ENCODE measurements around the gene CRYAA. TPM values are rescaled to one million over a fixed set of nuclear protein-coding genes. Genes with fewer than 3 reads are reported as not detected.
"Not testable (repeated sequence)": the region's sequence is repeated elsewhere in the genome, so short reads cannot be mapped to it uniquely, and the experiment has no call there.

The CRYAA gene
- total RNA-seq, 1 donor from 2014 or later, result not detected

DNA sequence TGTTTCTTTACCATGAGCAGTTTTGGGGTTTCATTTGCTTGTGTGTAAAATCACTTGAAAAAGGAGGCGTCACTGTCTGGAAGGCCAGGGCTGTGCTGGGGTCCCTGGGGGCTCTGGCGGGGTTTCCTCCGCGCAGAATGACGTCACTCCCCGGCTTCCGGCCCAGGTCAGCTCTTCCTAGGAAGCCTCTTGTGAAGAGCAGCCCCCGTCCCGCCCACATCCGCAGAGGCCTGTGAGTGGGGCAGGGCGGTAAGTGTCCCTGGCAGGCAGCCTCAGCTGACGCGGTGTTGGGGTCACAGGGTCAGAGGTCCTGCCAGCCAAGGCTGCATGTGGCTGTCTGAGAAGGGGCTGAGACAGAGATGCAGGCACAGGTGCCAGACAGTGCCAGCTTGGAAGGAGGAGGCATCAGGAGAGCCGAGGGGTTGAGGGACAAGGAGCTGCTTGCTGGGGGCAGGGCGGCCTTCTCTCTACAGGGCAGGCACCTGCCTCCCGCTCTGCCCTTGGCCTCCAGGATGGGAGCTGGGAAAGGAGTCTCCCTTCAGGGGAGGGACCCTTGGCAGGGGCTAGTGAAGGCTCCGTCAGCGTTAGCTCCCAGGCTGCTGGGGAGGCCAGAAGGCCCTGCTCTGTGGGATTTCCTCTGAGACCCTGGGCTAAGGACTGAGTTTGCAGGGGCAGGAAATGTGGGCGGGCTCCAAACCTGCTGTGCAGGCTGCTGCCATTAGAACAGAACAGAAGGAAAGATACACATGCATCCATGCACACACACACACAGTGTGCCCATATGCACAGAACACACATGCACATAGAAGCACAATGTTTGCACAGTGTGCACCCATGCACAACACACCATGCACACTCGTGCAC lies 8.5 kb downstream of the CRYAA start:
- not testable (repeated sequence) for DNase-seq (ENCODE audit: low read depth)

DNA sequence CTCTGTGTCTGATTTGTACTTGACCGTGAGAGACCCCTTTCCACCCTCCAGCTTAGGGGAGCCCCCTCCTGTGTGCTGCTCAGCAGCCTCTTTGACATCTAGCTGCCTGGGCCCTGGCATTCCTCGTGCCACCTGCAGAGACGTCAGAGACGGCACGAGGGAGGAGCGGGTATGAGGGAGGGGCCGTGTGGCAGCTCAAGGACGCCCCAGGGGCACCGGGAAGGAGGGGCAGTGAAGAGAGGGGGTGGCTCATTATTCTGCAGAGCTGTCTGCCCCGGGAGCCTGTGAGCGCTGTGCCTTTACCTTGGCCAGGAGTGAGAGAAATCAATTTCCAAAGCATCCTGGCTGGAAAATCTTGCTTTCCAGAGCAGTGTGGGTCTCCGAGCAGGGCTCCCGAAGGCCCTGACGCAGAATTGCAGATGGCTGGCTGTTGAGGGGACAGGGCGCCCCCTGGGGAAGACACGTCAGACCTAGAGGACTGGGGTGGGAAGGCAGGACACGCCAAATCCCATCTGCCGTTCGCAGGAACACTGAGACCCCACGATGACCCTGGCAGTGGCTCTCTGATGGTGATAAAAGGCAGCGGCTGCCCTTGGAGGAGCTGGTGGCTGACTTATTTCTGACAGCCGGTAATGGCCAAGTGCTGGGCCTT lies 9.5 kb downstream of the CRYAA start:
- DNase-seq (ENCODE audit: low read depth), result not testable (repeated sequence)

DNA sequence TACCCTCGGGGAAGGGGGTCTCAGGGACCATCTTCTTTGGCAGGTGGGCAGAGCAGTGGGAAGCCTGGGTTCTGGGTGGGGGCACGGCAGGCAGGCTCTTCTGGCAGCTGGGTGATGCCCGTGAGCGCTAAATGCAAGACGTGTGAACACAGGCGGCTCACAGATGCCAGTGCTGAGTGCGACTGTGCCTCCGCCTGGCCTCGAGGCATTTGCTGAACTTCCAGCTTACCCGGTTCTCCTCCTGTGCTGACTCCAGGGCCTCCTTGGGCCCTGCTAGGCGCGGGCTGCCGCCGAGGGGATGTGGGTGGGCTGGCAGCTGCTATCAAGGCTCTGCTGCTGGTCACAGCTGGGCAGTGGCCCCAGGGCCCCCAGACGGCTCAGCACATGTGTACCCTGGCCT lies 12.2 kb downstream of the CRYAA start:
- DNase-seq (ENCODE audit: low read depth), result not testable (repeated sequence)

DNA sequence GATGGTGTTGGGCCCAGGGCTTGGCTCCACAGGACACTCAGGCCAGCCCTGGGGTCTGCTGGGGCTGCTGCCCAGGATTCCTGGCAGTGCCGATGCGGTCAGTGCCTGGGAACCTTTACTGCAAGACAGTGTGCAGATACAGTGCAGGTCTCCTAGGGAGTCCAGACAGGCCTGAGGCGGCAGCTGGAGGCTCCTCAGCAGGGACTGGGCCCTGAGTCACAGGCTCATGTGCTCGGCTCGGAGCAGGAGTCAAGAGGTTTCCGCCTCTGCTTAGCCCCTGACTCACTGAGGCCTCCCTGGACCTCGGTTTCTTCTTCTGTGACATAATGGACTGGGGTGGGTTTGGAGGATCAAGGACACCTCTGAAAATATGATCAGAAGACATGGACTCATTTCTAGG lies 18.5 kb downstream of the CRYAA start:
- DNase-seq (ENCODE audit: low read depth), result not testable (repeated sequence)

DNA sequence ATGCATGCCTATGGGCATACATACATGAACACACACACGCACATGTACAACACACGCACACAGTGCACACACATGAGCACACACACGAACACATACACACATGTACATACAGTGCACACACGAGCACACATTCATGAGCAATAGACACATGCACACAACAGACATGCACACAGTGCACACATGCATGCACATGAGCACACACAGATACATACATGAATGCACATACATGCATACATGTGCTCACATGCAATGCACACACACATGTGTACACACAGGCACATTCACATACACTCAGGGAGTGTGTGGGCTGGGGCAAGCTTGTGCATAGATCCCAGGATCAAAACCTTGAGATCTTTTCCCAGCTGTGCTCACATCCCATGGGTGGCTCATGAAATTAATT lies 18.9 kb downstream of the CRYAA start:
- no peak for DNase-seq (ENCODE audit: low read depth)

DNA sequence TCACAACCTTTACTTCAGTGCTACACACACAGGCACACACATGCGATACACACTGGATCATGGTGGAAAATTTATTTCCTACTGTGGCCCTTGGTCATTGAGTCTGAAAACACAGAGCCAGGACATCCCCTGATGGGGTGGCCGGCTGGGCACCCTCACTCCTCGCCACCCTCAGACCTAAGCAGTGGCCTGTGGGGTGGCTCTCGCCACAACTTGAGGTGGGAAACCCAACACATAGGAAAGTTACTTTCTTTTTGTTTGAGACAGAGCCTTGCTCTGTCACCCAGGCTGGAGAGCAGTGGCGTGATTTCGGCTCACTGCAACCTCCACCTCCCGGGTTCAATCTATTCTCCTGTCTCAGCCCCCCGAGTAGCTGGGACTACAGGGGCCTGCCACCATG lies 19.4 kb downstream of the CRYAA start:
- no peak for DNase-seq (ENCODE audit: low read depth)

DNA sequence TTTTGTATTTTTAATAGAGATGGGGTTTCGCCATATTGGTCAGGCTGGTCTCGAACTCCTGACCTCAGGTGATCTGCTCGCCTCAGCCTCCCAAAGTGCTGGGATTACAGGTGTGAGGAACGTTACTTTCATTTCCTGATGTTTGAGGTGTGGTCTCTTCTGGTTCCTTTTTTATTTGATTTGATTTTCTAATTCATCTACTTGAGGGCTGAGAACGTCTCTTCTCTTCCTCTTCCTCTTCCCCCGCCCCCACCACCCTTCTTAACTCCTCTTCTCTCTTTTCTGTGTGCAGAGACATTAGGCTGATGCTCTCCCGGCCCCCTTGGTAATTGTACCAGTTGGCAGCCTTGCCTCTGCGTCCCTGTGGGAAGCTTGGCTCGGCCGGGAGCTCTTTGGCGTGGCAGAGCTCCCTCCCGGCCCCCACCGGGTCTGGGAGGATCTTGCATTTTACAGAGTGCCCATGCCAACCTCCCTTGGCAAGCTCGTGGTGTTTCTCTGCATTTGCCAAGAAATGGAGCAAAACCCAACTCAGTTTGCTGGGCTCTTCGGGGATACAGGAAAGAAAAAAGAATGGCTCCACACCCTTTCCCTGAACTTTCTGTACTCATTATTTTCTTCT lies 19.9 kb downstream of the CRYAA start:
- no peak for DNase-seq (ENCODE audit: low read depth)

DNA sequence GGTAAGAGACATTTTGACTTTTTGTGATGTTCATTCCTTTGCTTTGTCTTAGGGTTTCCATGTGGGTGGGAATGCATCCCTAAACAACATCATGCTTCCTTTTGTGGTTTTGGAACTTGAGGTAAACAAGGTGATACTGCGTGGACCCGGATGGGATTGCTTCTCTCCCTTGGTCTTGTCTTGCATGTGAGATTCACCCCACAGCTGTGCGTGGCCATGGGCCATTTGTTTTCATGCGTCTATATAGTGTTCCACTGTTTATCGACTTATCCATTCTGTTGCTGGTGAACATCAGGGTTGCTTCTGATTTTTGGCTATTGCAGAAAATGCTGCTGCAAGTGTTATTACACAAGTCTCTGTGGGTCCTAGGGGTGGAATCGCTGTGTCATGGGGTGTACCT lies 21.1 kb downstream of the CRYAA start:
- DNase-seq (ENCODE audit: low read depth), result no peak

DNA sequence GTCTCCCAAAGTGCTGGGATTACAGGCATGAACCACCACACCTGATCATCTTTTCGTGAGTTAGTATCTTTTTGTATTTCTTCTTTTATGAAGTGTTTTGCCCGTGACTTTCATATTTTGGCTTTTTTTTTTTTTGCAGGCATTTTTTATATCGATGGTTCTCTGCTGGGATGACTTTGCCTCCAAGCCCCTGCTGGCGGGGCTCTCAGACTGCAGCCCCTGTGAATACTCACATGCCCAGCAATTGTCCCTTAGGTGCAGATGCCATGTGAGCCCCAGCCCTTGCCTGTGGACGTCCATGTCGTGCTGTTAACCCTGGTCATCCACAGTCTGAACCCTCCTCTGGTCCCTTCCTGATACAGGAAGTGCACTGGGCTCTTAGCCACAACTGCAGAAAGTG lies 21.7 kb downstream of the CRYAA start:
- no peak for DNase-seq (ENCODE audit: low read depth)

DNA sequence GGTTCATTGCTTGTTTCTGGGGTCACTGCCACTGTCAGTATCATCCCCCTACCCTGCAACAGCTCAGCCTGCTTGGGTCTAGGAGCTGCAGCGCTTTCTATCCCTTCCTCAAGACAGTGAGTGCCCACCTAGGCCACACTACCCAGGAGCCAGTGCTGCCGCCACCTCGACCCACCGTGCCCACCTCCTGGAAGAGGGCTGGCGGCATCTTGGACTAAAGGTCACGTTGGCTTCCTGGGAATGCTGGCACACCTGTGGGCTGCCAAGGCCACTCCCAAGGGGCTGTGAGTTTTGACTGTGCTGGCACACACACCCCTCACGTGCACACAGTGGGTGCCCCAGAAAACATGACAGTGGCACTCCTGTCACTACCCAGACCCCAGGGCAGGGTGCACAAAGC lies 22.1 kb downstream of the CRYAA start:
- DNase-seq (ENCODE audit: low read depth), result no peak

DNA sequence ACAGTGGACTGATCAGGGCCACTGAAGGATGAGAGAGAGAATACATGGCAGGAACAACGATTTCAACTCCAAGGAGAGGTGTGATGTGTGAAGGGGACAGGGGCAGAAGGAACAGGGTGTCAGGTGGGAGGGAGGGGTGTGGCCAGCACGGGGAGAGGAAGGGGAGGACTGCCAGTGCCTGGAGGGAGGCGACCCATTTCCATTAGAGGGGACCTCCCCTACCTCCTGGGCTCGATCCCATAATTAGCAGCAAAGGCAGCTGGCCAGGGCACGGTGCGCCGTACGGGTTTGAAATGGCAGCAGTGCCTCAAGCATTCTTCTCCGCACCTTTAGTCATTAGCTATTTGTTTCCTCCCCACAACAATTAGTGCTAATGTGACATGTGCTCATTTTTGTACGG lies 22.7 kb downstream of the CRYAA start:
- DNase-seq (ENCODE audit: low read depth), result no peak

DNA sequence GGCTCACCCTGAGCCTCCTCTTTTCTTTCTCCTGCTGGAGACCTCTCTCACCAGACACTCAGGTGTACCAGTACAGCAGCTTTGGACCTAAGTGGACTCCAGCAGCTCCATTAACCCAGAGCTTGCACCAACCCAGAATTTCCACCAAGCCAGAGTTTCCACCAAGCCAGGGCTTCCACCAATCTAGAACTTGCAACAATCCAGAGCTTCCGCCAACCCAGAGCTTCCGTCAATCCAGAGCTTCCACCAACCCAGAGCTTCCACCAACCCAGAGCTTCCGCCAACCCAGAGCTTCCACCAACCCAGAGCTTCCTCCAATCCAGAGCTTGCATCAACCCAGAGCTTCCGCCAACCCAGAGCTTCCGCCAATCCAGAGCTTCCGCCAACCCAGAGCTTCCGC lies 23.2 kb downstream of the CRYAA start:
- no peak for DNase-seq (ENCODE audit: low read depth)

DNA sequence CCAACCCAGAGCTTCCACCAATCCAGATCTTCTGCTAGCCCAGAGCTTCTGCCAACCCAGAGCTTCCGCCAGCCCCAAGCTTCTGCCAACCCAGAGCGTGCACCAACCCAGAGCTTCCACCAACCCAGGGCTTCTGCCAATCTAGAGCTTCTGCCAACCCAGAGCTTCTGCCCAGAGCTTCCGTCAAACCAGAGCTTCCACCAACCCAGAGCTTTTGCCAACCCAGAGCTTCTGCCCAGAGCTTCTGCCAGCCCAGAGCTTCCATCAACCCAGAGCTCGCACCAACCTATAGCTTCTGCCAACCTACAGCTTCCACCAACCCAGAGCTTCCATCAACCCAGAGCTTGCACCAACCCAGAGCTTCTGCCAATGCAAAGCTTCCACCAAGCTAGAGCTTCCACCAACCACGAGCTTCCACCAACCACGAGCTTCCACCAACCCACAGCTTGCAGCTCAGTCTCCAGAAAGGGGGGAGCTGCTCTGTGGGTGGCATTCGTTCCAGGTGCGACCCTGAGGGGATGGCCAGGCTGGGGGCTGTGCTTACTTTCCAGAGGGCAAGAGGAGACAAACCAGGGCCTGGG lies 23.8 kb downstream of the CRYAA start:
- no peak for DNase-seq (ENCODE audit: low read depth)

DNA sequence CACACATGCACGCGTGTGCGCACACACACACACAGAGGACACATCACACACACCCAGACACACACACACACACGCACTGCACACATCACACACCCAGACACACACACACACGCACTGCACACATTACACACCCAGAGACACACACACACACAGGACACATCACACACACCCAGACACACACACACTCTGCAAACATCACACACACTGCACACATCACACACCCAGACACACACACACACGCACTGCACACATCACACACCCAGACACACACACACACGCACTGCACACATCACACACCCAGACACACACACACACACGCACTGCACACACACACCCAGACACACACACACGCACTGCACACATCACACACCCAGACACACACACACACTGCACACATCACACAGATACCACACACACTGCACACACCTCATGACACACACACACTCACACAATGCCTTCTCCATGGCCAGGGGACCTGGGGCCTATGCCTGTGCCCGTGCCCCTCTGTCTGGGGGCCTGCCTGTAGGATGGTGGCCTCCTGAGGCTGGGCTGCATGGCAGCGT lies 24.4 kb downstream of the CRYAA start:
- no peak for DNase-seq (ENCODE audit: low read depth)

DNA sequence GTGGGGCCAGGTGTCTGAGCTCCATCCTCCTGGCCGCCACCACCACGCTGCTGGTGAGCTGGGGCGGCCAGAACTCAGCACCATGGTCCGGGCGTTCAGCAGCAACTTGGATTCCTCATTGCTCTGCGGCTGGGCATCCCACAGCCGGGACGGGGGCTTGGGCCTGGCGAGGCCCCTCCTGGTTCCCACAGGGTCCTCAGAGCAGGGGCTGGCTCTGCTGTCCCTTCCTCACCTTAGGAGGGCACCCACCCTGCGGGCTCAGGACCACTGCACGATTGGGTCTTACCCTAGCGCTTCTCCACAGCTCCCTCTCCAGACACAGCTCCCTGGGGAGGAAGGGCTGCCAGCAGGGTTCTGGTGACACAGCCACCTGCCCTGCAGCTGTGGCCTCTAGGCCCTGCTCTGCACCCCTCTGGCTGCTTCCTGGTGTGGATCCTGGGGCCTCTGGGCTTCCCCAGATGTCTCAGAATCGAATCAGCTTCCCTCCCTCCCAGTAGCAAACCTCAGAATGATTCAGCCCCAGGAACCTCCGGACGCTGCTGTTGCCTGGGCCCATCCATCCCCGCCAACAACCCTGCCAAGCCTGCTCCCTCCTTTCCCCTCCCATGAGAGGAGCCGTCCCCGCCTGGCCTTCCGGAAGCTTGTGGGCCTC lies 25.0 kb downstream of the CRYAA start:
- peak; percentile 44 for DNase-seq (ENCODE audit: low read depth)

DNA sequence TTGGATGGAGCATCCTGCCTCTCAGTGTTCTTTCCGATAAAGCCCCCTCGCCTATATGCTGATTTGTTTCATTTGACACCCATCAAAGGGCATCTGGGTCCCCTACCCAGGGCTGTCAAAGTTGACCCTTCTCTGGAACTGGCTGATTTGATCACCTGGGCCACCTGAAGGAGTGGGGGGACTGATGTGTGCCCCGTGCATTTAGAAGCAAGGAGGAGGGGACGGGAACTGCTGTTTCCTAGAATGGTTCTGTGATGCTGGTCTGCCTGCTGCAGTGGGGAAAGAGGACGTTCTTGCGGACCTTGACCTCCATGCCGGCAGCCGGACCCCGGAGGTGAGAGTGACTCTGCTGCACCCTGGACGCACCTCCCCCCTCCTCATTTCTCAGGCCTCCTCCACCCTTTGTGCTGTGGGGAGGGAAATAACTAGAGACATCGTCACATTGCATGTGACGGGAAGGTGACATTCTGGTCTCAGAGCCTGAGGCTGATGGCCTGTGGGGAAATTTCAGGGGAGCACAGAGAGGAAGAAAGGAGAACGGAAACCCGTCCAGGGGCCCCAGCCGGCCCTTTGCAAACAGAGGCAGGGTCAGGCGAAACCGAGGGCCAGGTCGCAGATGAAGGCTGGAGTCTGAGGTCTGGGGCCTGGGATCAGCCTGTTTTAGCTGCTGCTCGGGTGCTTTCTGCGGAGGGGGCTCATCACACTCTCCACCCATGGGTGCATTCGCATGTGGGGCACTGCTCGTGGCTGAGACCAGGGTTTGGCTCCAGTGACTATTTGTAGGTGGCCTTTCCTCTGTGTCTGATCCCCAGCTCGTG lies 25.7 kb downstream of the CRYAA start:
- no peak for DNase-seq (ENCODE audit: low read depth)

DNA sequence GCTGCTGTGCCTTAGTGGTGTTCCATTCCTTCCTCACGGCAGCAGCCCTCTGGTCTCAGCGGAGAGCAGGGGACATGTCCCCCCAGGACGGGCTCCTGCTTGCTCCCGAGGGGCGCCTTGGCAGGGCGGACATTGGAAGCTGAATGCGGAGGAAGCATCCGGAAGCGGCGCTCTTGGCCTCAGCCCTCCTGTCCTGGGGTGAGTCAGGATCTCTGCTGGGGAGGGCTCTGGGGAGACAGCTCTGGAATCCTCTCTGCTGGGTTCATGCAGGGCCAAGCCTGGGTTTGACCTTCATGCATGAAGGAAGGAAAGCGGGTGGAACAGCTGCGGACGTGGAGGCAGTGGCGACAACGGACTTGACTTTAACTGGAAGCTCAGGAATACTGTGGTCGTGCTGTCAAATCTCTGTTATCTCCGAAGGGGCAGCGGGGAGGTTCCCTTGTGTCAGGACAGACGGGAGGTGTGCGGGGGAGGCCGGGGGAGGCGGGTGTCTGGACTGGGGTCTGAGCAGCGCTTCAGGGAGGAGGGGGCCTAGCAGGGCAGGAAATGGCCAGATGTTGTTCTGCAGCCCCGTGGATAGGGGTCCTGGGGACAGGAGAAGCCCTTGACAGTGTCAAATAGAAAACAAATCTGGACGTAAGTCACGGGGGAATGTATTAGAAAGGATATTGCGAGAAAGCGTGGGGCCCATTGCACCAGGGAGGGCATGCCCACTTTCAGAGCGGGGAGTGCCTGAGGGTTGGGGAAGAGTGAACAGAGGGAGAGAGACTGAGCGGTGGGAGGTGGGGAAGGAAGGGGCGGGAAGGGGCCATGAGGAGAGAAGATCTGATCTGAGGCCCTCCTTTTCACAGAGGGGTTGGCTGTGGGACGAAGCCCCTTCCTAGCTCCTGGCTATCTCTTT lies 26.6 kb downstream of the CRYAA start:
- no peak for DNase-seq (ENCODE audit: low read depth)

DNA sequence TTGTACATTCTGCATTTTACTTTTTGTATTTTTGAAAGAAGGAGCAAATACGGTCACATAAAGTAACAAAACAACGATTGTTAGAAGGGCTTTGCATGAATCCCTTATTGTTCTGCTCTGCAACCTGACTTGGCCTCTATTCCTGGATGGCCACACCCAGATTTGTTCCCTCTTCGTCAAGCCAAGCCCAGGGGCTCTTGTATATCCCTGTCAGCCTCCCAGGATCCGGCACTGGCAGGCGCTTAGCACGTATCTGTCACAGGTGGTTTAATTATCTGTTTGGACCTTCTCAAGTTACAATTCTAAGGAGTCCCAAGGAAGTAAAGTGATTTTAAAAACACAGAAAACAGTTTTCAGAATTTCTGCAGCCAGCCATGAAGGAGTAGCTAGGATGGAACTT lies 28.0 kb downstream of the CRYAA start:
- peak; percentile 54 for DNase-seq (ENCODE audit: low read depth)

DNA sequence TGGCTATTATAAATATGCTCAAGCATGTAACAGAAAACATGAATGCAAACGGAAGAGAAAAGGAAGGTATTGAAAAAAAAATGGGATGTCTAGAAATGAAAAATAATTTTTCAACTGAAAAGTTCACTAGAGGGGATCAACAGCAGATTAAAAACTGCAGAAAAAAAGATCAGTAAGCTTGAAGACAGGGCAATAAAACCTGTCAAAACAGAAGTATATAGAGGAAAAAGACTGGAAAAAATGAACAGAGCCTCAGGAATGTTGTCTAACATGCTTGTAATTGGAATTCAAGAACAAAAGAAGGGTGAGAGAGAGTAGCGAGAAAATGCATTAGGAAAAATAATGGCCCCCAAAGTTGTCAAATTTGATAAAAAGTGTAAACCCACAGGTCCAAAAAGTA lies 29.6 kb downstream of the CRYAA start:
- DNase-seq (ENCODE audit: low read depth), result no peak

DNA sequence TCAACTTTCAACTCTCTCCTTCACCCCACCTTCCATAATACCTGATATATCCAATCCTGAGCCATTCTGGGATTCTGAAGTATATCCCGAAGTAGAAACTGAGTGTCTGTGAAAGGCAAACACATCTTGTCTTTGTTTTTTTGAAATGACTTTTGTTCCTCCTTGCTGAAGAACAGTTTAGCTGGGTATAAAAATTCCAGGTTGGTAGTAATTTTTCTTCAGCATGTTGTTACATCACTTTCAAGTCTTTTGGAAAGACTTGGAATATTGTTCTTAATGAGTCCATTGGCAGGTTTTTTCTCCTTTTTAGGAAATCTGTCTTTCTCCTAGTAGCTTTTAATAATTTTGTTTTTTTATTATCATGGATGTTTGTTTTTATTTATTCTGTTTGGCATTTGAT lies 32.7 kb downstream of the CRYAA start:
- no peak for DNase-seq (ENCODE audit: low read depth)
